Upper lobe of left lung (tissue), 6 donors: ENCODE results near the gene SORL1. TPM values are rescaled to one million over a fixed set of nuclear protein-coding genes. Genes with fewer than 3 reads are reported as not detected.
A peak's percentile ranks its signal among the peaks of the same experiment; 100 is the strongest.

Experiments used
- ATAC-seq, 2 donors: fragments of 200-7000 bp; cut with Tn5 transposase; one replicate each; pipeline ENCODE4 v1.9.1; 2022; ENCODE audit warnings: mild to moderate bottlenecking in 2 of 2, moderate library complexity in 2 of 2; ENCODE audit not compliant: low FRiP score in 2 of 2
- DNase-seq, 2 donors: peaks; one replicate each; pipeline ENCODE4 v3.0.0-alpha.2; 2019 to 2020
- H3K27ac ChIP-seq, 4 donors: fragments of 200-600 bp; sonication (generic); one replicate each; pipeline ENCODE4 v1.5.1; 2016 to 2019
- H3K27me3 ChIP-seq, 4 donors: fragments of 200-600 bp; sonication (generic); one replicate each; pipeline ENCODE4 v1.5.1; 2017 to 2019
- H3K36me3 ChIP-seq, 4 donors: fragments of 200-600 bp; sonication (generic); one replicate each; pipeline ENCODE4 v1.5.1; 2016 to 2019
- H3K4me1 ChIP-seq, 4 donors: fragments of 200-600 bp; sonication (generic); one replicate each; pipeline ENCODE4 v1.5.1; 2018 to 2019
- H3K4me3 ChIP-seq, 4 donors: fragments of 200-600 bp; sonication (generic); one replicate each; pipeline ENCODE4 v1.5.1; 2017 to 2019; ENCODE audit warnings: mild to moderate bottlenecking in 2 of 4, moderate library complexity in 1 of 4
- H3K9me3 ChIP-seq, 4 donors: fragments of 200-600 bp; sonication (generic); one replicate each; pipeline ENCODE4 v1.5.1; 2018 to 2019
- CTCF ChIP-seq, 6 experiments: fragments of 450-650 bp in 4 of 6; fragments of 200-600 bp in 2 of 6; sonication (generic) in 2 of 6; IDR thresholded peaks; one replicate each; pipeline ENCODE4 v1.5.1; 2016 to 2019; ENCODE audit warnings: antibody characterized with exemption in 6 of 6
- EP300 ChIP-seq, 4 donors: sonication (generic); formaldehyde crosslinking; IDR thresholded peaks; one replicate each; pipeline ENCODE4 v1.5.1; 2017; ENCODE audit warnings: antibody characterized with exemption in 4 of 4, control low read depth in 2 of 4
- POLR2A ChIP-seq, 4 donors: fragments of 450-650 bp; IDR thresholded peaks; one replicate each; pipeline ENCODE4 v1.5.1; 2016 to 2017; ENCODE audit warnings: antibody characterized with exemption in 4 of 4, mild to moderate bottlenecking in 2 of 4
- POLR2AphosphoS5 ChIP-seq, 2 donors: sonication (generic); formaldehyde crosslinking; IDR thresholded peaks; one replicate each; pipeline ENCODE4 v1.5.1; 2017; ENCODE audit warnings: antibody characterized with exemption in 2 of 2
- WGBS, 2 donors: methylation state at CpG; one replicate each; pipeline ENCODE4 v1.1.5; 2017 to 2018; 5-methylcytosine and 5-hydroxymethylcytosine counted together
- total RNA-seq, 6 donors: library from RNA; depleted of rRNA in 4 of 6; stranded (reverse); fragments of >200 nt in 4 of 6; gene quantifications; one replicate each; pipeline versions ENCODE4 v1.1.0 to v1.2.1, GENCODE V29; 2016 to 2021
- donor health status: DM: no; HTN: no; CAD: no; lungs with moderate emphysema.
- donor health status: DM: no; HTN: yes; CAD: no; lungs with severe emphysema.

SORL1 gene
- total RNA-seq, 6 donors from 2014 or later, result 33.3 to 85.9 (median 67.2) TPM

GRCh38 chr11:121625777-121626506 is 173.8 kb downstream of the SORL1 start:
- TF ChIP-seq POLR2AphosphoS5 (IDR thresholded peaks at IDR 0.05), result peak in 1 of 2 donors; percentile 10
- no peak for TF ChIP-seq CTCF (IDR thresholded peaks at IDR 0.05)
- TF ChIP-seq POLR2A (IDR thresholded peaks at IDR 0.05), result no peak
- ATAC-seq (peak in 1 of 2 donors; percentile 29), DNase-seq (peak in 1 of 2 donors; percentile 46)
- Histone ChIP-seq H3K9me3 (no peaks in the 10 kb centered on the region), H3K27ac (peak overlapping the region in 2 of 4 donors; percentile 48 to 50), H3K4me1 (peaks cover 0 to 21% (median 12%) of the 10 kb centered on the region in 4 donors), H3K36me3 (peaks cover 4 to 23% (median 13%) of the 10 kb centered on the region in 4 donors), H3K4me3 (no peak overlapping the region), H3K27me3 (no peaks in the 10 kb centered on the region)
- WGBS, 2 donors, result 29 to 35% methylated on average over 7 of the region's 7 CpGs

GRCh38 chr11:121626507-121626875 is 174.4 kb downstream of the SORL1 start:
- TF ChIP-seq POLR2A (IDR thresholded peaks at IDR 0.05) (no peak), EP300 (IDR thresholded peaks at IDR 0.05) (no peak), POLR2AphosphoS5 (IDR thresholded peaks at IDR 0.05) (no peak), CTCF (IDR thresholded peaks at IDR 0.05) (no peak)
- Histone ChIP-seq H3K27me3 (no peaks in the 10 kb centered on the region), H3K27ac (peak overlapping the region in 2 of 4 donors; percentile 48 to 50), H3K4me3 (no peak overlapping the region), H3K9me3 (no peaks in the 10 kb centered on the region), H3K4me1 (peaks cover 0 to 21% (median 12%) of the 10 kb centered on the region in 4 donors), H3K36me3 (peaks cover 4 to 17% (median 11%) of the 10 kb centered on the region in 4 donors)
- WGBS, 2 donors, result 55 to 79% methylated on average over 4 of the region's 4 CpGs
- ATAC-seq (no peak), DNase-seq (no peak)

- TF ChIP-seq POLR2AphosphoS5 (IDR thresholded peaks at IDR 0.05) (no peak), EP300 (IDR thresholded peaks at IDR 0.05) (no peak), CTCF (IDR thresholded peaks at IDR 0.05) (no peak), POLR2A (IDR thresholded peaks at IDR 0.05) (no peak)
- H3K36me3 ChIP-seq, result peaks cover 0 to 13% (median 8%) of the 10 kb centered on the region in 4 donors
Measured at GRCh38 chr11:121626980-121627379, 174.9 kb downstream of the SORL1 start.

GRCh38 chr11:121630041-121630440 is 177.9 kb downstream of the SORL1 start:
- H3K27ac ChIP-seq, result no peak overlapping the region
- no peaks in the 10 kb centered on the region for H3K27me3 ChIP-seq
- H3K4me1 ChIP-seq, result peaks cover 0 to 20% (median 11%) of the 10 kb centered on the region in 4 donors
- ATAC-seq (peak in 1 of 2 donors; percentile 49), DNase-seq (no peak)
- peaks cover 0 to 6% (median 0%) of the 10 kb centered on the region in 4 donors for H3K36me3 ChIP-seq
- no peaks in the 10 kb centered on the region for H3K9me3 ChIP-seq
- no peak for TF ChIP-seq POLR2AphosphoS5 (IDR thresholded peaks at IDR 0.05)
- no peak for TF ChIP-seq POLR2A (IDR thresholded peaks at IDR 0.05)
- TF ChIP-seq CTCF (IDR thresholded peaks at IDR 0.05), result no peak
- no peak for TF ChIP-seq EP300 (IDR thresholded peaks at IDR 0.05)
- no peak overlapping the region for H3K4me3 ChIP-seq
- 74 to 92% methylated on average over 1 of the region's 1 CpG for WGBS, 2 donors

More at GRCh38 chr11:121626980-121627379, 174.9 kb downstream of the SORL1 start:
- Histone ChIP-seq H3K9me3 (no peaks in the 10 kb centered on the region), H3K4me1 (peaks cover 0 to 21% (median 12%) of the 10 kb centered on the region in 4 donors), H3K27ac (no peak overlapping the region), H3K4me3 (no peak overlapping the region), H3K27me3 (no peaks in the 10 kb centered on the region)
- ATAC-seq (no peak), DNase-seq (no peak)
- 64 to 68% methylated on average over 2 of the region's 2 CpGs for WGBS, 2 donors
